Coronary artery (tissue), 2 donors: ENCODE results near the gene TMEM74B.

Experiments used
- DNase-seq: peaks from one replicate; pipeline ENCODE4 v3.0.0-alpha.2; 2017; ENCODE audit warnings: low spot score
- H3K27ac ChIP-seq, 2 donors: fragments of 200-600 bp; sonication (generic); one replicate each; pipeline ENCODE4 v1.5.1; 2016 to 2019
- H3K4me3 ChIP-seq: fragments of 200-600 bp; sonication (generic); 2 replicates; pipeline ENCODE4 v1.5.1; 2016; ENCODE audit warnings: mild to moderate bottlenecking, moderate library complexity
- TF ChIP-seq, protein P1 (sequence below): fragments of 200-600 bp; sonication (generic); IDR thresholded peaks from one replicate; pipeline ENCODE4 v1.5.1; 2019; ENCODE audit warnings: antibody characterized with exemption

The TMEM74B gene

GRCh38 chr20:1207293-1207878, 22.6 kb upstream of the TMEM74B start:
- TF ChIP-seq, protein P1, sequence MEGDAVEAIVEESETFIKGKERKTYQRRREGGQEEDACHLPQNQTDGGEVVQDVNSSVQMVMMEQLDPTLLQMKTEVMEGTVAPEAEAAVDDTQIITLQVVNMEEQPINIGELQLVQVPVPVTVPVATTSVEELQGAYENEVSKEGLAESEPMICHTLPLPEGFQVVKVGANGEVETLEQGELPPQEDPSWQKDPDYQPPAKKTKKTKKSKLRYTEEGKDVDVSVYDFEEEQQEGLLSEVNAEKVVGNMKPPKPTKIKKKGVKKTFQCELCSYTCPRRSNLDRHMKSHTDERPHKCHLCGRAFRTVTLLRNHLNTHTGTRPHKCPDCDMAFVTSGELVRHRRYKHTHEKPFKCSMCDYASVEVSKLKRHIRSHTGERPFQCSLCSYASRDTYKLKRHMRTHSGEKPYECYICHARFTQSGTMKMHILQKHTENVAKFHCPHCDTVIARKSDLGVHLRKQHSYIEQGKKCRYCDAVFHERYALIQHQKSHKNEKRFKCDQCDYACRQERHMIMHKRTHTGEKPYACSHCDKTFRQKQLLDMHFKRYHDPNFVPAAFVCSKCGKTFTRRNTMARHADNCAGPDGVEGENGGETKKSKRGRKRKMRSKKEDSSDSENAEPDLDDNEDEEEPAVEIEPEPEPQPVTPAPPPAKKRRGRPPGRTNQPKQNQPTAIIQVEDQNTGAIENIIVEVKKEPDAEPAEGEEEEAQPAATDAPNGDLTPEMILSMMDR = no peak
- Histone ChIP-seq H3K27ac (no peak overlapping the region), H3K4me3 (no peak overlapping the region)
- DNase-seq = no peak

GRCh38 chr20:1206366-1207148, 21.8 kb upstream of the TMEM74B start:
- DNase-seq = no peak
- no peak overlapping the region for H3K4me3 ChIP-seq
- TF ChIP-seq, protein P1 = no peak
- no peak overlapping the region for H3K27ac ChIP-seq

GRCh38 chr20:1205802-1206201, 21.0 kb upstream of the TMEM74B start:
- Histone ChIP-seq H3K4me3 (no peak overlapping the region), H3K27ac (no peak overlapping the region)
- no peak for DNase-seq
- TF ChIP-seq, protein P1 = no peak

DNA sequence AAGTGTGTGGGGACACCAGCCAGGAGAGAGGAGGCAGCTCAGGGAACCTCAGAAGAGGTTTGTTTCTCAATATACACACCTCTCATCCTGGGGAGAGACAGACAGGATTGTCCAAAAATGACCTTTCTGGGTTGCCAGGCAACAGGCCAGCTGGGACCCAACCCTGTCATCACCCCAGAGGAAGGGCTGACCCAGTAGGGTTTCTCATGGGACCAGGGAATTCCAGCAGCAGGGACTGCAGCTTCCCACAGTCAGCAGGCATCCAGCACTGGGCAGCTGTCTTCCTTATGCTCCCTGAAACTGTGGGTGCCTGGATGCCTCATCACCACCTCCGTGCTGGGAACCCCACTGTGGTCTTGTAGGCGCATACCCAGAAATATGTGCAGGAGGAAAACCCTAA, 19.8 kb upstream of the TMEM74B start:
- no peak overlapping the region for H3K4me3 ChIP-seq
- TF ChIP-seq, protein P1 = no peak
- no peak for DNase-seq
- H3K27ac ChIP-seq = no peak overlapping the region

DNA sequence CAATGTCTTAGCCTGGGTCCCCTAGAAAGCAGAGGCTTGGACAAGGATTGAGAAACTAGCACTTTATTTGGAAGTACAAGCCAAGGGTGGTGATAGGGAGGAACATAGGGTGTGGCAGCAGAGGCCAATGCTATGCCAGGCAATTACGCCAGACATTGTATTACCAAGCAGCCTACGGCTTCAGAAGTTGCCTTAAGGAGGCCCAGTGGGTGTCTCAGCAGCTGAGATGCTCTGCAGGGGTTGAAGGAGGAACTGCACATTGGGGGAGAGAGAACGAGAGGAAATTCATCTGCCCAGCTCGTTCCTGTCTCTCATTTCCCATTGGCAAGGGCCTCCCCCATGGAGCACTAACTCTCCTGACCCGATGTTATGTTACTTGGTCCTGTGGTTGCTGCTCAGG, 19.3 kb upstream of the TMEM74B start:
- no peak overlapping the region for H3K4me3 ChIP-seq
- DNase-seq = no peak
- no peak overlapping the region for H3K27ac ChIP-seq
- TF ChIP-seq, protein P1 = no peak

GRCh38 chr20:1203630-1204029, 18.8 kb upstream of the TMEM74B start:
- no peak overlapping the region for H3K4me3 ChIP-seq
- TF ChIP-seq, protein P1 = no peak
- DNase-seq = no peak
- no peak overlapping the region for H3K27ac ChIP-seq
